CD4-positive, alpha-beta memory T cell (primary cell): ENCODE data around the gene B4GALNT3. TPM values are rescaled to one million over a fixed set of nuclear protein-coding genes. Genes with fewer than 3 reads are reported as not detected.

Experiments
- CTCF ChIA-PET: fragments of 350-600 bp; sonication (Branson Sonifier 250); formaldehyde crosslinking; loops from one replicate; lab custom pipeline; 2021; ENCODE audit warnings: inconsistent platforms; ENCODE audit not compliant: partially characterized antibody; lab: Charles Lee
- POLR2A ChIA-PET: fragments of 350-600 bp; sonication (Branson Sonifier 250); formaldehyde crosslinking; loops from one replicate; lab custom pipeline; 2021; ENCODE audit not compliant: partially characterized antibody; lab: Charles Lee
- DNase-seq, 5 donors: peaks; one replicate each; pipeline versions ENCODE4 v3.0.0 to v3.0.0-alpha.2; 2020 to 2022; ENCODE audit warnings: mixed read lengths in 1 of 5
- H3K27ac ChIP-seq: one replicate; pipeline ENCODE4 v1.7.0; 2013; ENCODE audit warnings: low read depth, low read length
- H3K27me3 ChIP-seq: 2 replicates; pipeline ENCODE4 v1.7.0; 2013; ENCODE audit warnings: mild to moderate bottlenecking, low read length, moderate library complexity; ENCODE audit not compliant: insufficient read depth
- H3K36me3 ChIP-seq: 2 replicates; pipeline ENCODE4 v1.7.0; 2013; ENCODE audit warnings: mild to moderate bottlenecking, low read length, moderate library complexity; ENCODE audit not compliant: insufficient read depth
- H3K4me1 ChIP-seq: 2 replicates; pipeline ENCODE4 v1.7.0; 2013; ENCODE audit warnings: mild to moderate bottlenecking, low read length, moderate library complexity; ENCODE audit not compliant: insufficient read depth
- H3K4me3 ChIP-seq, 2 donors: one replicate each; pipeline ENCODE4 v1.7.0; 2013; ENCODE audit warnings: low read length in 2 of 2, mild to moderate bottlenecking in 1 of 2
- H3K9me3 ChIP-seq, 2 donors: one replicate each; pipeline ENCODE4 v1.7.0; 2013; ENCODE audit warnings: low read length in 2 of 2, control low read depth in 1 of 2; ENCODE audit not compliant: control insufficient read depth in 1 of 2
- H3K27ac Mint-ChIP-seq, 7 donors: one replicate each; pipeline ENCODE4 v1.8.0; 2020 to 2021; ENCODE audit warnings: mixed read lengths in 7 of 7, mild to moderate bottlenecking in 6 of 7, inconsistent platforms in 3 of 7, moderate library complexity in 3 of 7
- H3K27me3 Mint-ChIP-seq, 2 donors: one replicate each; pipeline ENCODE4 v1.8.0; 2020 to 2021; ENCODE audit warnings: mixed read lengths in 2 of 2
- H3K36me3 Mint-ChIP-seq, 2 donors: one replicate each; pipeline ENCODE4 v1.8.0; 2020 to 2021; ENCODE audit warnings: mixed read lengths in 2 of 2, inconsistent platforms in 1 of 2, mild to moderate bottlenecking in 1 of 2
- H3K4me1 Mint-ChIP-seq, 4 donors: one replicate each; pipeline ENCODE4 v1.8.0; 2020 to 2021; ENCODE audit warnings: mixed read lengths in 4 of 4, mild to moderate bottlenecking in 1 of 4
- H3K4me3 Mint-ChIP-seq, 8 donors: one replicate each; pipeline ENCODE4 v1.8.0; 2020 to 2021; ENCODE audit warnings: mixed read lengths in 8 of 8, mild to moderate bottlenecking in 7 of 8, moderate library complexity in 6 of 8, inconsistent platforms in 3 of 8
- H3K9me3 Mint-ChIP-seq, 8 donors: one replicate each; pipeline ENCODE4 v1.8.0; 2020 to 2021; ENCODE audit warnings: mixed read lengths in 8 of 8, mild to moderate bottlenecking in 5 of 8, inconsistent platforms in 3 of 8, moderate library complexity in 1 of 8
- intact Hi-C: fragments of 100-400 bp; cut with micrococcal nuclease; formaldehyde crosslinking; loops from one replicate; pipeline ENCODE4 v1.15.1; 2023
- polyA plus RNA-seq, 2 donors: library from polyadenylated mRNA; unstranded; fragments of 300-500 nt; fragmentation: Illumina TruSeq; gene quantifications; one replicate each; pipeline ENCODE4 v1.2.3, GENCODE V29; 2021
- total RNA-seq, 2 experiments: library from RNA; stranded (reverse); gene quantifications; one replicate each; pipeline ENCODE4 v1.2.3, GENCODE V29; 2021

Gene B4GALNT3
- total and polyA plus RNA-seq, 4 experiments from 2014 or later = 0.18 to 4.8 (median 2.4) TPM

DNA sequence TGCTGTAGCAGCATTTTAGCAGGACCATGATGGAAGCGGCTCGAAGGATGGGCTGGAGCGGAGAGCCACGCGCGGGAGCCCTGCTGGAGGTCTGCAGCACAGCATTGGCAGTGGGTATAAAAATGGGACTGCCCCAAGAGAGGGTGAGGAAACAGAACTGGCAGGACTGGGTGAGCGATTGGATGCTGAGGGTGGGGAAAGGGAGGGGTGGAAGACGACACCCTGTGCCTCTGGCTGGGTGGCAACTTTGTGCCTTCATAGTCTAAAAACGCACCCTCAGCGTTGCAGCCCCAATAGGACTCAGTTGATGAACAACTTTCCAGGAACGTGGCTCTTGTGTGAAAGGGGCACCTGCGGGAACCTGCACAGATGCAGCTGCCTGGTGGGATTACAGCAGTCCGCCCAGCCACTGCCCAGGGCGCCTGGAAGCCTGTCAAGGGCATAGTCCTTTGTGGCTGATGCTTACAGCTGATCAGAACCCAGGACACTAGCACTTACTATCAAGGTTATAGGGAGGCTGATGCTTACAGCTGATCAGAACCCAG is 130.5 kb downstream of the B4GALNT3 start:
- POLR2A ChIA-PET = no interaction called here
- no peaks in the 10 kb centered on the region for H3K27me3 Mint-ChIP-seq
- DNase-seq = no peak
- Histone ChIP-seq H3K27me3 (no peaks in the 10 kb centered on the region), H3K4me3 (no peak overlapping the region), H3K36me3 (no peaks in the 10 kb centered on the region), H3K9me3 (no peaks in the 10 kb centered on the region), H3K27ac (no peak overlapping the region), H3K4me1 (no peaks in the 10 kb centered on the region)
- H3K4me3 Mint-ChIP-seq = no peak overlapping the region
- H3K27ac Mint-ChIP-seq = no peak overlapping the region
- no peaks in the 10 kb centered on the region for H3K9me3 Mint-ChIP-seq
- H3K4me1 Mint-ChIP-seq = no peaks in the 10 kb centered on the region
- CTCF ChIA-PET = no interaction called here
- intact Hi-C loops = no loop called here
- no peaks in the 10 kb centered on the region for H3K36me3 Mint-ChIP-seq

DNA sequence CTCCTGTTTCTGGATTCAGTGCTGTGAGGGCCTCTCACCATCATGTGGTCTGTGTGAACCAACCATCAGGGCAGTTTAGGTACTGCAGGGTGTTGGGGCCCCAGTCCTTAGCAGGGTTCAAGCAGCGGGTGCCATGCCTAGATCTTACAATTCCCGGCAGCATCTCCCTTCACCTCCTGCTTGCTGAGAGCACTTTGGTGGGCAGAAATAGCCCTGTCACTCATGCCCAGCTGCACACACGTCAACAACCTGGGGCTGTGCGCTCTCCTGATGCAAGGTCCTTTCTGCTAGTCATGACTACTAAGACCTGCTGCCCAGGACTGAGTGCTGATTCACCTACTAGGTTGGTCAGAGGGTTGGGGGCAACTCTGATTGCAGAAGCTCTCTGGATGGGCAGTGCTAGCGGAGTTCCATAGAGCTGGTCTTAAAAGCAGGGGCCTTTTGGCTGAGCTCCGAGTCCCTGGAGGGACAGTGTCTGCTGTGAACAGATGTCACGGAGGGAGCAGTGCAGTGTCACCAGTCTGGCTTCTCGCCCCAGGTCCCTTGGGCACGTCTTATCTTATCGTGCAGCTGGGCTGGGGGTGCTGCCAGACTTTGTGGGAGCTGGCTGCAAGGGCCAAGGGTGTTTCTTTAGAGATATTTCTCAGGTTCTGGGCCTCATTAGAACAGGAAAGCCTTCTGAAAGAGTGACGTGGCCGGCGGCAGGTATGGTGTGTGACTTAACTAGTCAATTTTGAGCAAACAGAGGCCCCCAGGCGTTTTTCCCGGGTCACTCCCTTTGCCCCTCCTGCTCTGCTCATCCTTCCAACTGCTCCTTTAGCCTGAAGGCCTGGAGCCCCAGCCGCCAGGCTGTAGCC is 131.7 kb downstream of the B4GALNT3 start:
- H3K27me3 Mint-ChIP-seq = no peaks in the 10 kb centered on the region
- Histone ChIP-seq H3K27me3 (no peaks in the 10 kb centered on the region), H3K4me3 (no peak overlapping the region), H3K9me3 (no peaks in the 10 kb centered on the region), H3K36me3 (no peaks in the 10 kb centered on the region), H3K4me1 (no peaks in the 10 kb centered on the region), H3K27ac (no peak overlapping the region)
- no peaks in the 10 kb centered on the region for H3K36me3 Mint-ChIP-seq
- no peak for DNase-seq
- H3K27ac Mint-ChIP-seq = no peak overlapping the region
- intact Hi-C loops = no loop called here
- no peak overlapping the region for H3K4me3 Mint-ChIP-seq
- H3K9me3 Mint-ChIP-seq = no peaks in the 10 kb centered on the region
- CTCF ChIA-PET = no interaction called here
- H3K4me1 Mint-ChIP-seq = no peaks in the 10 kb centered on the region
- POLR2A ChIA-PET = no interaction called here

GRCh38 chr12:592024-592505 is 132.3 kb downstream of the B4GALNT3 start:
- CTCF ChIA-PET = no interaction called here

DNA sequence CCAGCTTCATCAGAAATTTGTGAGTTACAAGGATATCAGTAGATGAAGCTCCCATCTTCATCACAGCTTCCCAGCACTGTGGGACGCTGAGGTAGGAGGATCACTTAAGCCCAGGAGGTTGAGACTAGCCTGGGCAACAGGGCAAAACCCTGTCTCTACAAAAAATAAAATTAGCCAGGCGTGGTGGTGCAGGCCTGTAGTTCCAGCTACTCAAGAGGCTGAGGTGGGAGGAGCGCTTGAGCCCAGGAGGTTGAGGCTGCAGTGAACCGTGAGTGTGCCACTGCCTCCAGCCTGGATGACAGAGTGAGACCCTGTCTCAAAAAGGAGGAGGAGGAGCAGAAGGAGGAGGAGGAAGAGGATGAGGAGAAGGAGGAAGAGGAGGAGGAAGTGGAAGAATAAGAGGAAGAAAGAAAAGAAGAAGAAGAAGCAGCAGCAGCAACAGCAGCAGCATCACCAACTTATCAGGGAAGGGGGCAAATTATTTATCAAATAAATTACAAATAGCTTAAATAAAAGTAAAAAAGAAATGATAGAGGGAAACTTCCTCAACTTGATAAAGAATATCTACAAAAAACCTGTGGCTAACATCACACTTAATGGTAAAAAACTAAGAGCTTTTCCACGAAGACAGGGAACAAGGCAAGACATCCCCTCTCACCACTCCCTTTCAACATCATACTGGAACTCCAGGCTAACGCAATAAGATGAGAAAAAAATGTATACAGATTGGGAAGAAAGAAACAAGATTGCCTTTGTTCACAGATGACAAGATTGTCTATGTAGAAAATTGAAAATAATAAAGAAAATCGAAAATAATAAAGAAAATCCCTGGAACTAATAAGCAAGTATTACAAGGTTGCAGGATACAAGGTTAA is 133.9 kb downstream of the B4GALNT3 start:
- H3K9me3 Mint-ChIP-seq = no peaks in the 10 kb centered on the region
- H3K27ac ChIP-seq = no peak overlapping the region
- no peaks in the 10 kb centered on the region for H3K36me3 Mint-ChIP-seq
- H3K9me3 ChIP-seq = no peaks in the 10 kb centered on the region
- H3K27me3 ChIP-seq = no peaks in the 10 kb centered on the region
- ChIA-PET CTCF (interaction anchor here (1.7 kb wide), 1 partner anchor 18 kb away, joined by 5 read pairs; no protein-coding TSS in a partner anchor), POLR2A (no interaction called here)
- H3K36me3 ChIP-seq = no peaks in the 10 kb centered on the region
- H3K4me3 ChIP-seq = no peak overlapping the region
- H3K4me1 Mint-ChIP-seq = no peaks in the 10 kb centered on the region
- no peak overlapping the region for H3K4me3 Mint-ChIP-seq
- H3K27ac Mint-ChIP-seq = peak overlapping the region in 1 of 7 donors; percentile 73
- DNase-seq = no peak
- H3K4me1 ChIP-seq = no peaks in the 10 kb centered on the region
- intact Hi-C loops = no loop called here
- no peaks in the 10 kb centered on the region for H3K27me3 Mint-ChIP-seq

More at GRCh38 chr12:592024-592505, 132.3 kb downstream of the B4GALNT3 start:
- no peak overlapping the region for H3K27ac ChIP-seq
- Mint-ChIP-seq H3K27ac (peak overlapping the region in 1 of 7 donors; percentile 19), H3K9me3 (no peaks in the 10 kb centered on the region), H3K4me1 (no peaks in the 10 kb centered on the region), H3K4me3 (no peak overlapping the region), H3K27me3 (no peaks in the 10 kb centered on the region), H3K36me3 (no peaks in the 10 kb centered on the region)
- DNase-seq = no peak
- no peaks in the 10 kb centered on the region for H3K36me3 ChIP-seq
- no peaks in the 10 kb centered on the region for H3K27me3 ChIP-seq
- intact Hi-C loops = no loop called here
- no peaks in the 10 kb centered on the region for H3K9me3 ChIP-seq
- H3K4me3 ChIP-seq = no peak overlapping the region
- H3K4me1 ChIP-seq = no peaks in the 10 kb centered on the region
- POLR2A ChIA-PET = no interaction called here

GRCh38 chr12:597926-598568 is 138.3 kb downstream of the B4GALNT3 start:
- Histone ChIP-seq H3K36me3 (no peaks in the 10 kb centered on the region), H3K9me3 (no peaks in the 10 kb centered on the region), H3K4me3 (no peak overlapping the region), H3K27ac (no peak overlapping the region), H3K27me3 (no peaks in the 10 kb centered on the region), H3K4me1 (no peaks in the 10 kb centered on the region)
- H3K9me3 Mint-ChIP-seq = no peaks in the 10 kb centered on the region
- ChIA-PET CTCF (interaction anchor here (3.0 kb wide), 1 partner anchor 22 kb away, joined by 15 read pairs; no protein-coding TSS in a partner anchor), POLR2A (no interaction called here)
- no peak overlapping the region for H3K4me3 Mint-ChIP-seq
- no peak for DNase-seq
- no peaks in the 10 kb centered on the region for H3K36me3 Mint-ChIP-seq
- no peaks in the 10 kb centered on the region for H3K27me3 Mint-ChIP-seq
- no peak overlapping the region for H3K27ac Mint-ChIP-seq
- H3K4me1 Mint-ChIP-seq = no peaks in the 10 kb centered on the region
- intact Hi-C loops = no loop called here

GRCh38 chr12:599756-600155 is 140.0 kb downstream of the B4GALNT3 start:
- Histone ChIP-seq H3K27ac (no peak overlapping the region), H3K9me3 (no peaks in the 10 kb centered on the region), H3K27me3 (no peaks in the 10 kb centered on the region), H3K4me1 (no peaks in the 10 kb centered on the region), H3K4me3 (no peak overlapping the region), H3K36me3 (no peaks in the 10 kb centered on the region)
- Mint-ChIP-seq H3K36me3 (no peaks in the 10 kb centered on the region), H3K4me3 (no peak overlapping the region), H3K4me1 (no peaks in the 10 kb centered on the region), H3K9me3 (no peaks in the 10 kb centered on the region), H3K27ac (peak overlapping the region in 1 of 7 donors; percentile 59), H3K27me3 (no peaks in the 10 kb centered on the region)
- CTCF ChIA-PET = interaction anchor here (0.8 to 2.3 kb wide), 2 partner anchors 15 to 107 kb away, joined by 3 to 7 read pairs; no protein-coding TSS in a partner anchor
- no peak for DNase-seq
- intact Hi-C loops = no loop called here
- POLR2A ChIA-PET = no interaction called here
